A549 (cell line): ENCODE measurements around the gene ZNF69. TPM values are rescaled to one million over a fixed set of nuclear protein-coding genes. Genes with fewer than 3 reads are reported as not detected.

ENCODE experiments used
- ATAC-seq, 2 experiments: fragments of 200-7000 bp in 1 of 2; fragments of >200 bp in 1 of 2; cut with Nextera tagmentation in 1 of 2; cut with Tn5 transposase in 1 of 2; 3 replicates each; pipeline versions ENCODE4 v1.8.0 to v1.9.1; 2018 to 2020; ENCODE audit warnings: mild to moderate bottlenecking in 1 of 2, moderate library complexity in 1 of 2
- CTCF ChIA-PET: fragments of 300-600 bp; sonication (Branson Sonifier 250); formaldehyde crosslinking; extraction: SDS; loops from one replicate; lab custom pipeline; 2021; ENCODE audit warnings: antibody characterized with exemption, inconsistent platforms; lab: Yijun Ruan, JAX
- POLR2A ChIA-PET: fragments of 350-600 bp; formaldehyde crosslinking; extraction: SDS; loops from one replicate; lab custom pipeline; 2021; ENCODE audit warnings: antibody characterized with exemption, inconsistent platforms; lab: Yijun Ruan, JAX
- DNase-seq, 2 experiments: peaks; one replicate each; pipeline versions ENCODE4 v3.0.0 to v3.0.0-alpha.2; 2011 to 2016; ENCODE audit warnings: low read depth in 1 of 2, low spot score in 1 of 2
- FAIRE-seq: peaks from 2 replicates; lab custom pipeline; 2011; peaks lifted over from hg19 to GRCh38; lab: Jason Lieb, UNC
- H3K27ac ChIP-seq, 2 experiments: fragments of >200 bp; sonication (Bioruptor Twin); formaldehyde crosslinking; 3 replicates each; pipeline ENCODE4 v1.5.1; 2016 to 2017
- H3K4me1 ChIP-seq: fragments of >200 bp; sonication (Bioruptor Twin); formaldehyde crosslinking; 3 replicates; pipeline ENCODE4 v1.6.1; 2016
- H3K4me2 ChIP-seq: fragments of >200 bp; sonication (Bioruptor Twin); formaldehyde crosslinking; 3 replicates; pipeline ENCODE4 v1.6.1; 2016
- H3K4me3 ChIP-seq: fragments of >200 bp; sonication (Bioruptor Twin); formaldehyde crosslinking; 3 replicates; pipeline ENCODE4 v1.5.1; 2016
- H3K9me3 ChIP-seq: fragments of >200 bp; sonication (Bioruptor Twin); formaldehyde crosslinking; 3 replicates; pipeline ENCODE4 v1.6.1; 2016
- BHLHE40 ChIP-seq: IDR thresholded peaks from 2 replicates; pipeline ENCODE4 v1.6.1; 2012; ENCODE audit warnings: low read depth, low read length, inconsistent platforms
- CEBPB ChIP-seq, 2 experiments: fragments of >200 bp in 1 of 2; sonication (Bioruptor Twin) in 1 of 2; formaldehyde crosslinking in 1 of 2; IDR thresholded peaks; 2 replicates each; pipeline ENCODE4 v1.6.1; 2012 to 2016
- CHD2 ChIP-seq: fragments of 150-350 bp; IDR thresholded peaks from 2 replicates; pipeline ENCODE4 v1.6.1; 2014; ENCODE audit warnings: low read length; ENCODE audit not compliant: partially characterized antibody
- EP300 ChIP-seq, 2 experiments: fragments of >200 bp; sonication (Bioruptor Twin); formaldehyde crosslinking; IDR thresholded peaks; 2 replicates in 1 of 2; 3 replicates in 1 of 2; pipeline ENCODE4 v1.6.1; 2016 to 2017
- ESRRA ChIP-seq: fragments of 150-350 bp; IDR thresholded peaks from 2 replicates; pipeline ENCODE4 v1.6.1; 2014; ENCODE audit warnings: mild to moderate bottlenecking, low read length, borderline replicate concordance
- FOXS1 ChIP-seq: fragments of 250-450 bp; sonication (Bioruptor Pico); IDR thresholded peaks from 2 replicates; pipeline ENCODE4 v1.5.0; 2020; ENCODE audit warnings: mild to moderate bottlenecking, moderate library complexity
- HOXB13 ChIP-seq: fragments of 250-450 bp; sonication (Bioruptor Pico); IDR thresholded peaks from 2 replicates; pipeline ENCODE4 v1.5.0; 2020; ENCODE audit warnings: low read depth, mild to moderate bottlenecking, moderate library complexity
- JUN ChIP-seq, 2 experiments: fragments of >200 bp; sonication (Bioruptor Twin); formaldehyde crosslinking; IDR thresholded peaks; 2 replicates in 1 of 2; 3 replicates in 1 of 2; pipeline ENCODE4 v1.6.1; 2016 to 2017
- JUNB ChIP-seq: fragments of >200 bp; sonication (Bioruptor Twin); formaldehyde crosslinking; IDR thresholded peaks from 2 replicates; pipeline ENCODE4 v1.6.1; 2016
- KDM5A ChIP-seq: fragments of 200-600 bp; sonication (generic); IDR thresholded peaks from 2 replicates; pipeline ENCODE4 v1.6.1; 2016; ENCODE audit warnings: antibody characterized with exemption, mild to moderate bottlenecking
- MAZ ChIP-seq: fragments of 150-350 bp; IDR thresholded peaks from 2 replicates; pipeline ENCODE4 v1.6.1; 2014; ENCODE audit warnings: antibody characterized with exemption, low read depth, low read length, borderline replicate concordance
- MYC ChIP-seq: IDR thresholded peaks from 2 replicates; pipeline ENCODE4 v1.6.1; 2012; ENCODE audit warnings: mild to moderate bottlenecking, inconsistent platforms, low read length, improper control_type of control experiment, borderline replicate concordance
- NPAS2 ChIP-seq: fragments of 250-450 bp; sonication (Bioruptor Pico); IDR thresholded peaks from 2 replicates; pipeline ENCODE4 v1.8.0; 2022; ENCODE audit warnings: mild to moderate bottlenecking, moderate library complexity, borderline replicate concordance
- PHF8 ChIP-seq: fragments of 200-600 bp; sonication (generic); IDR thresholded peaks from 2 replicates; pipeline ENCODE4 v1.6.1; 2016; ENCODE audit warnings: low read depth, mild to moderate bottlenecking, antibody characterized with exemption, moderate library complexity, borderline replicate concordance
- POLR2A ChIP-seq: IDR thresholded peaks from 2 replicates; pipeline ENCODE4 v1.6.1; 2012; ENCODE audit warnings: mild to moderate bottlenecking, low read length
- RAD21 ChIP-seq, 2 experiments: fragments of >200 bp in 1 of 2; sonication (Bioruptor Twin) in 1 of 2; formaldehyde crosslinking in 1 of 2; IDR thresholded peaks in 1 of 2; conservative IDR thresholded peaks in 1 of 2; 2 replicates in 1 of 2; 3 replicates in 1 of 2; pipeline ENCODE4 v1.6.1; 2012 to 2018; ENCODE audit warnings: inconsistent platforms in 1 of 2
- RFX5 ChIP-seq: fragments of 450-650 bp; IDR thresholded peaks from 2 replicates; pipeline ENCODE4 v1.7.1; 2014; ENCODE audit warnings: antibody characterized with exemption, mild to moderate bottlenecking, moderate library complexity
- USF2 ChIP-seq: fragments of 450-650 bp; IDR thresholded peaks from 2 replicates; pipeline ENCODE4 v1.6.1; 2014; ENCODE audit warnings: antibody characterized with exemption
- ZC3H11A ChIP-seq: fragments of 450-650 bp; IDR thresholded peaks from 2 replicates; pipeline ENCODE4 v1.6.1; 2014; ENCODE audit warnings: antibody characterized with exemption, mild to moderate bottlenecking
- ZNF302 ChIP-seq: fragments of 250-450 bp; sonication (Bioruptor Pico); IDR thresholded peaks from 2 replicates; pipeline ENCODE4 v1.9.0; 2021; ENCODE audit warnings: inconsistent platforms, mild to moderate bottlenecking, moderate library complexity
- ZSCAN20 ChIP-seq: fragments of 250-450 bp; sonication (Bioruptor Pico); IDR thresholded peaks from 2 replicates; pipeline ENCODE4 v1.8.0; 2022; ENCODE audit warnings: mild to moderate bottlenecking, moderate library complexity
- WGBS: methylation state at CpG from one replicate; pipeline ENCODE4 v1.1.6; 2017; ENCODE audit errors: missing lambda C conversion rate; 5-methylcytosine and 5-hydroxymethylcytosine counted together
- polyA plus RNA-seq, 4 experiments: library from polyadenylated mRNA; depleted of rRNA in 3 of 4; stranded (reverse); fragments of >200 nt; fragmentation: RNase III in 1 of 4; extraction: RNeasy Plus Mini Kit Qiagen cat#74134 plus additional on column Dnase treatment in 1 of 4; gene quantifications; 2 replicates in 3 of 4; 3 replicates in 1 of 4; pipeline ENCODE4 v1.2.3, GENCODE V29; 2011 to 2017
- TF ChIP-seq, protein P1 (sequence below): fragments of 150-350 bp; IDR thresholded peaks from 2 replicates; pipeline ENCODE4 v1.6.1; 2014; ENCODE audit warnings: low read depth, mild to moderate bottlenecking, low read length
- TF ChIP-seq, protein P2 (sequence below): fragments of 250-450 bp; sonication (Bioruptor Pico); IDR thresholded peaks from 2 replicates; pipeline ENCODE4 v1.5.0; 2021; ENCODE audit warnings: mild to moderate bottlenecking, moderate library complexity, borderline replicate concordance

Gene ZNF69
- polyA plus RNA-seq, 2 of the 4 experiments (the other 2 are of a cell fraction), result not detected

- Histone ChIP-seq H3K4me2 (no peak overlapping the region), H3K4me3 (no peak overlapping the region)
- POLR2A ChIA-PET, result no interaction called here
- no peak for ATAC-seq
- TF ChIP-seq, protein P1, sequence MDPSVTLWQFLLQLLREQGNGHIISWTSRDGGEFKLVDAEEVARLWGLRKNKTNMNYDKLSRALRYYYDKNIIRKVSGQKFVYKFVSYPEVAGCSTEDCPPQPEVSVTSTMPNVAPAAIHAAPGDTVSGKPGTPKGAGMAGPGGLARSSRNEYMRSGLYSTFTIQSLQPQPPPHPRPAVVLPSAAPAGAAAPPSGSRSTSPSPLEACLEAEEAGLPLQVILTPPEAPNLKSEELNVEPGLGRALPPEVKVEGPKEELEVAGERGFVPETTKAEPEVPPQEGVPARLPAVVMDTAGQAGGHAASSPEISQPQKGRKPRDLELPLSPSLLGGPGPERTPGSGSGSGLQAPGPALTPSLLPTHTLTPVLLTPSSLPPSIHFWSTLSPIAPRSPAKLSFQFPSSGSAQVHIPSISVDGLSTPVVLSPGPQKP, result no peak
- TF ChIP-seq USF2 (no peak), ESRRA (no peak), JUN (IDR thresholded peaks at IDR 0.05) (no peak), POLR2A (no peak), NPAS2 (CRISPR knock-in tag) (no peak), MYC (no peak), CEBPB (IDR thresholded peaks at IDR 0.05) (no peak), PHF8 (no peak), ZNF302 (CRISPR knock-in tag) (no peak), FOXS1 (no peak), HOXB13 (CRISPR knock-in tag) (no peak), RFX5 (no peak), EP300 (IDR thresholded peaks at IDR 0.05) (no peak), ZSCAN20 (CRISPR knock-in tag) (no peak), ZC3H11A (no peak), CHD2 (no peak), BHLHE40 (no peak), KDM5A (no peak)
- TF ChIP-seq, protein P2, sequence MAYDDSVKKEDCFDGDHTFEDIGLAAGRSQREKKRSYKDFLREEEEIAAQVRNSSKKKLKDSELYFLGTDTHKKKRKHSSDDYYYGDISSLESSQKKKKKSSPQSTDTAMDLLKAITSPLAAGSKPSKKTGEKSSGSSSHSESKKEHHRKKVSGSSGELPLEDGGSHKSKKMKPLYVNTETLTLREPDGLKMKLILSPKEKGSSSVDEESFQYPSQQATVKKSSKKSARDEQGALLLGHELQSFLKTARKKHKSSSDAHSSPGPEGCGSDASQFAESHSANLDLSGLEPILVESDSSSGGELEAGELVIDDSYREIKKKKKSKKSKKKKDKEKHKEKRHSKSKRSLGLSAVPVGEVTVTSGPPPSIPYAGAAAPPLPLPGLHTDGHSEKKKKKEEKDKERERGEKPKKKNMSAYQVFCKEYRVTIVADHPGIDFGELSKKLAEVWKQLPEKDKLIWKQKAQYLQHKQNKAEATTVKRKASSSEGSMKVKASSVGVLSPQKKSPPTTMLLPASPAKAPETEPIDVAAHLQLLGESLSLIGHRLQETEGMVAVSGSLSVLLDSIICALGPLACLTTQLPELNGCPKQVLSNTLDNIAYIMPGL (CRISPR knock-in tag), result no peak
- TF ChIP-seq, all 56 proteins: peak for 0
- DNase-seq (no peak), FAIRE-seq (no peak)
- no peaks in the 10 kb centered on the region for H3K4me1 ChIP-seq
- peaks cover 3% of the 10 kb centered on the region; the same call in 1 of the 3 replicates for H3K9me3 ChIP-seq
- WGBS, result 41% methylated on average over 7 of the region's 12 CpGs
- CTCF ChIA-PET, result no interaction called here
- no peak overlapping the region for H3K27ac ChIP-seq
These were observed 7.0 kb upstream of the ZNF69 start for GRCh38 chr19:11880598-11880997.

DNA sequence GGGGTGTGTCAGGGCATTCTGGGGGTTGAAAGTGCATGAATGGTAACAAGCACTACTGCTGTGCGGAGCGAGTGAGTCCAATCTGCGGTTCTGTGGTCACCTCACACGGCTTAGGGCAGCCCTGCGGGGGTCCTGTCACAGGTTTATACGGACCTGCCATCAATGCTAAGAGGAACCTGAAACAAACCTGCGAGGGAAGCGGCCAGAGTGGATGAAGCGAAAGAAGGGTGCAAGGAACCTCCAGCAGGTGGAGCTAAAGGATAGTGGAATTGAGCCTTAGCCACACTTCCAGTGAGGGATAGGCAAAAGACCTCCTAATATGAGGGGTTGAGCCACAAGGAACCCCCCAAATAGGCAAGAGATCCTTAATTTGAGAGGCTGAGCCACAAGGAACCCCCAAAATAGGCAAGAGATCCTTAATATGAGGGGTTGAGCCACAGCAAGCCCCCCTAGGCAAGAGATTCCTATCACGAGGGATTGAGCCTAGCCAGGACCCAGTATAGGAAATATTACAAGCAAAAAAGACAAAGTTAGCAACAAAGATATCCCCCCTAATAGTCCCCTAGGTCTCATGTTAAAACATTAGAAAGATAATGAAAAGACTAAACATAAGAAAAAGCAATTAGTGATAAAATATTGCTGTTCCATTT is 6.3 kb upstream of the ZNF69 start:
- 12% methylated on average over 10 of the region's 10 CpGs for WGBS
- Histone ChIP-seq H3K4me1 (no peaks in the 10 kb centered on the region), H3K9me3 (peaks cover 3% of the 10 kb centered on the region; the same call in 1 of the 3 replicates), H3K4me3 (no peak overlapping the region), H3K4me2 (no peak overlapping the region), H3K27ac (no peak overlapping the region)
- DNase-seq (peak in 1 of 2 experiments; percentile 12), ATAC-seq (no peak), FAIRE-seq (no peak)
- ChIA-PET POLR2A (no interaction called here), CTCF (no interaction called here)
- TF ChIP-seq BHLHE40, result no peak
- peak in 1 of 2 experiments; percentile 32; a peak in 2 of 5 replicates for TF ChIP-seq RAD21 (conservative IDR thresholded peaks at IDR 0.05 in 1 of 2, IDR thresholded peaks at IDR 0.05 in 1 of 2)
- no peak for TF ChIP-seq JUNB
- no peak for TF ChIP-seq MAZ
- TF ChIP-seq, all 56 proteins: peak for 1
